Heart left ventricle (tissue), 13 donors: ENCODE data around the gene CD207.

Experiments
- POLR2A ChIP-seq, 2 donors: fragments of 450-650 bp; IDR thresholded peaks; one replicate each; pipeline ENCODE4 v1.6.1; 2017; ENCODE audit warnings: antibody characterized with exemption in 2 of 2, mild to moderate bottlenecking in 2 of 2, moderate library complexity in 2 of 2
- TF ChIP-seq, protein P1 (sequence below), 12 donors: fragments of 200-600 bp; sonication (generic) in 4 of 12; IDR thresholded peaks; one replicate each; pipeline versions ENCODE4 v1.5.0 to v1.8.0; 2018 to 2022; ENCODE audit warnings: antibody characterized with exemption in 12 of 12, mild to moderate bottlenecking in 5 of 12
- donor health status: ischemic (EF 13 %, LVEDD 7.1; RV severe dilation, severe dysfunction).
- donor health status: DM: no; HTN: yes; CAD: no.
- donor health status: DM: no; HTN: no; CAD: no.
- donor health status: ischemic (EF 25% LVEDD 6.9; RV normal size, moderate dysfunction).
- donor health status: ischemic (EF 25% LVEDD 5.7; RV mildly dilated, moderate dysfunction).
- donor health status: ischemic (EF 35%, LVEDD 5.7; RV mildly dilated, moderate dysfunction).
- donor health status: nonischemic (EF 11% LVEDD 7.7; RV severe dilation, severe dysfunction).
- donor health status: DM: yes; HTN: yes; CAD: no.
- donor health status: PGD.
- donor health status: ischemic (EF 29% LVEDD 5.4; RV normal size, mild dysfunction).
- donor health status: nonischemic (EF 23%, LVEDD 6.1; RV moderate dilation, normal function).

DNA sequence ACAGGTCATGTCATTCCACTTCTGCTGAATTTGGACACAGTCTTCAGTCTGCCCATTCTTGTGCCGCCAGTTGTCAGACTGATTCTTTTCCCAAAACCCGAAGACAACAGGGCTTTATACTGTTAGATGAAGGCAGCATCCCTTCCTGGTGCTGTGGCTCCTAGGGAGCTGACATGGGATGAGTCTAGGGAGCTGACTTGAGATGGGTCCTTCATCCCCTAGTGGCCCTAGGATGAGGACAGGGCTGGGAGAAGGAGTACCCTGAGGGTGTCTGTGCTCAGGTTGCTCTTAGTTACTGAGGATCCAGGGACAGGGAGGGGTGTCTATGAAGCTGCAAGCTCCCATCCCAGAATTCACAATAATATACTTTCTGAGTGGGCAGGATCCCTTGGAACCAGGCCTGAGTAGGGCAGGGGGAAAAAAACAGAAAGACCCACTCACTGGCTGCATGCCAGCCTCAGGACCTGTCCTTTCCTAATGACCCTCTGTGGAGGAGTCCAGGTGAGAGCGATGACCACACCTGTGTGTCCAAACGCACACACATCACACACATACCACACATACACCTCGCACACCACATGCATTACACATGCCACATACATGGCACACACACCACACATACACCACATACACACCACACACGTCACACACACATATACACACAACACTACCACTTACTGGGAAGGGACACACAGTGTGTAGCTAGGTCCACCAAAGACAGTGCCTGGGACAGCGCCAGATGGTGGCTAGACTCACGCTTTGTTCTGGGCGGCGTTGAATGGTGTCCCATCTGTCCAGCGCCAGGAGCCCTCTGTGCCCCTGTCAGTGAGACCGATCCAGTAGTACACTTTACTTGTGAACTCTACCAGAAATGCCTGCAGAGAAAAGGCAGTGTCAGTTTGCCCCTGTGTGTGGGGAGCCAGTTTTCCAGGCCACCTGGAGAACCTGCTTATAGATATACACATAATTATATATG, 26.3 kb downstream of the CD207 start:
- TF ChIP-seq, protein P1, sequence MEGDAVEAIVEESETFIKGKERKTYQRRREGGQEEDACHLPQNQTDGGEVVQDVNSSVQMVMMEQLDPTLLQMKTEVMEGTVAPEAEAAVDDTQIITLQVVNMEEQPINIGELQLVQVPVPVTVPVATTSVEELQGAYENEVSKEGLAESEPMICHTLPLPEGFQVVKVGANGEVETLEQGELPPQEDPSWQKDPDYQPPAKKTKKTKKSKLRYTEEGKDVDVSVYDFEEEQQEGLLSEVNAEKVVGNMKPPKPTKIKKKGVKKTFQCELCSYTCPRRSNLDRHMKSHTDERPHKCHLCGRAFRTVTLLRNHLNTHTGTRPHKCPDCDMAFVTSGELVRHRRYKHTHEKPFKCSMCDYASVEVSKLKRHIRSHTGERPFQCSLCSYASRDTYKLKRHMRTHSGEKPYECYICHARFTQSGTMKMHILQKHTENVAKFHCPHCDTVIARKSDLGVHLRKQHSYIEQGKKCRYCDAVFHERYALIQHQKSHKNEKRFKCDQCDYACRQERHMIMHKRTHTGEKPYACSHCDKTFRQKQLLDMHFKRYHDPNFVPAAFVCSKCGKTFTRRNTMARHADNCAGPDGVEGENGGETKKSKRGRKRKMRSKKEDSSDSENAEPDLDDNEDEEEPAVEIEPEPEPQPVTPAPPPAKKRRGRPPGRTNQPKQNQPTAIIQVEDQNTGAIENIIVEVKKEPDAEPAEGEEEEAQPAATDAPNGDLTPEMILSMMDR (IDR thresholded peaks at IDR 0.05): no peak
- no peak for TF ChIP-seq POLR2A (IDR thresholded peaks at IDR 0.05)
